ENCODE measurements around the gene CASP14. TPM values are rescaled to one million over a fixed set of nuclear protein-coding genes. Genes with fewer than 3 reads are reported as not detected.

Gene CASP14
- total and polyA plus RNA-seq, 2 of the 8 experiments (the other 6 are each of a cell fraction or from before 2014, with no cell fraction given): not detected

DNA sequence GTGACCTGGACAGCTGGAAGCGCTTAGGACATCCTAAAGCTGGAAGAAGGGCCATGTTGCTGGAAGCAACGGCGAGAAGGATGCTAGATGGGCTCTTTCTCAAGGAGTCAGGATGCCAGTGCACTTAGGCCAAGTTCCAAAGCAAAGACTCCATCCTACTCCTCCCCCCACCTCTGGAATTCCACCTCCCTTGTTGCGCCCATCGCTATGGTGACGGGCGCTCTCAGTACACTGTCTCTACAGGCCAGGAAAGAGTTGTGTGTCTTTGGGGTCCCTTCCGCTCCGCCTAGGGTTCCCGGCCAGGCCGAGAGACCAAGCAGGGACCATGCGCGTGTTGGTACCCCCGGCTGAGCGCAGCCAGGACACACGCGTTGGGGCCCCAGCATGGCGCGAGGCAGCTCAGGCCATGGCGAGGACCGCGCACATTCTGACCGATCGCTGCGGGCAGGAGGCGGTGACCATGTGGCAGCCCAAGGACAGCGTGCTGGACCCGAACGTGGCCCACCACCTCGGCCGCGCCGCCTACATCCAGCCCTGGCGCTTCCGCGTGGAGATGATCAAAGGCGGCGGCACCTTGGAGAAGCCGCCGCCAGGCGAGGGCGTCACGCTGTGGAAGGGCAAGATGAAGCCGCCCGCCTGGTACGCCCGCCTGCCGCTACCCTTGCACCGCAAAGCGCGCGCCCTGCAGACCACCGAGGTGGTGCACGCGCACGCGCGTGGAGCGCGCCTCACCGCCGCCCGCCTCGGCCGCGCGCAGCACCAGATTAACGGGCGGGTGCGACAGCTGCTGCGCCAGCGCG is 38.6 kb upstream of the CASP14 start:
- peak overlapping the region; percentile 66 to 73 for H3K4me2 ChIP-seq (ENCODE audit: insufficient read depth in 1 of 2, low read depth in 2 of 2, low read length in 2 of 2)
- WGBS, 2 experiments (ENCODE audit: extremely low coverage in 1 of 2, insufficient coverage in 1 of 2, insufficient read length in 1 of 2, insufficient replicate concordance in 2 of 2, low coverage in 1 of 2, low lambda C conversion rate in 2 of 2, missing lambda C conversion rate in 1 of 2): 26% methylated on average over 66 of the region's 73 CpGs; no CpG with 5 or more reads in 1 of the 2 experiments
- H3K4me3 ChIP-seq (ENCODE audit: extremely low read depth in 1 of 4, insufficient read depth in 2 of 4, low read depth in 3 of 4, low read length in 4 of 4): peak overlapping the region; percentile 29 to 58 (median 46)
- TF ChIP-seq, protein P1, sequence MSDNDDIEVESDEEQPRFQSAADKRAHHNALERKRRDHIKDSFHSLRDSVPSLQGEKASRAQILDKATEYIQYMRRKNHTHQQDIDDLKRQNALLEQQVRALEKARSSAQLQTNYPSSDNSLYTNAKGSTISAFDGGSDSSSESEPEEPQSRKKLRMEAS (IDR thresholded peaks at IDR 0.05): peak; percentile 80; the same call in 1 of the 2 replicates
- TF ChIP-seq TCF12 (IDR thresholded peaks at IDR 0.05; ENCODE audit: low read depth, low read length): no peak
- TF ChIP-seq TAF1 (IDR thresholded peaks at IDR 0.05; ENCODE audit: low read depth, low read length): 0 out of 2 replicates have a peak, but pooled peaks have one; percentile 26
- peak; percentile 33; the same call in 1 of the 2 replicates for TF ChIP-seq CREB1 (IDR thresholded peaks at IDR 0.05)
- TF ChIP-seq SIX5 (IDR thresholded peaks at IDR 0.05; ENCODE audit: low read depth, low read length): no peak
- no peak for TF ChIP-seq POU5F1 (IDR thresholded peaks at IDR 0.05; ENCODE audit: low read depth, low read length)
- TF ChIP-seq CHD1 (IDR thresholded peaks at IDR 0.05; ENCODE audit: low read depth, low read length): no peak
- 0 out of 3 replicates have a peak, but pooled peaks of 1 of the 2 experiments have one; percentile 5 for TF ChIP-seq EP300 (IDR thresholded peaks at IDR 0.05; ENCODE audit: borderline replicate concordance in 1 of 2, low read depth in 2 of 2, low read length in 2 of 2)
- TF ChIP-seq SP1 (IDR thresholded peaks at IDR 0.05; ENCODE audit: low read depth, low read length): 0 out of 2 replicates have a peak, but pooled peaks have one; percentile 11
- peak; percentile 83 for TF ChIP-seq KDM4A (IDR thresholded peaks at IDR 0.05; ENCODE audit: low read depth, low read length, severe bottlenecking)
- no peak for TF ChIP-seq YY1 (IDR thresholded peaks at IDR 0.05; ENCODE audit: low read depth, low read length)

More for the DNA sequence above, 38.6 kb upstream of the CASP14 start:
- peak overlapping the region; percentile 90 for H3K18ac ChIP-seq (ENCODE audit: extremely low read depth, low read length)
- peak overlapping the region; percentile 92 for H4K8ac ChIP-seq (ENCODE audit: extremely low read depth, insufficient read depth, low read length)
- no peak overlapping the region for H3K56ac ChIP-seq (replicated peaks; ENCODE audit: insufficient read length, low read depth, low read length)
- FAIRE-seq (peak; percentile 79), DNase-seq (ENCODE audit: low read depth in 1 of 2, low spot score in 2 of 2) (peak; percentile 23 to 81)
- H3K79me2 ChIP-seq (ENCODE audit: control insufficient read depth in 1 of 2, insufficient read depth in 2 of 2, low read length in 2 of 2): no peaks in the 10 kb centered on the region
- H3K23me2 ChIP-seq (ENCODE audit: low read depth, low read length): peaks cover 8% of the 10 kb centered on the region
- H4K91ac ChIP-seq (replicated peaks; ENCODE audit: insufficient read length, low read length): peak overlapping the region; percentile 66
- no peak overlapping the region for H3K14ac ChIP-seq (ENCODE audit: insufficient read length)
- H2BK20ac ChIP-seq (ENCODE audit: low read length): peak overlapping the region; percentile 80; the same call in 1 of the 2 replicates
- peak overlapping the region in 3 of 4 experiments; percentile 6 to 58 (median 56); a peak in 4 of 7 replicates for H3K9ac ChIP-seq (replicated peaks in 1 of 4; ENCODE audit: extremely low read depth in 1 of 4, low read depth in 3 of 4, low read length in 3 of 4)
- H2BK120ac ChIP-seq (replicated peaks; ENCODE audit: low read depth, low read length): no peak overlapping the region
- peak overlapping the region; percentile 61; the same call in 1 of the 2 replicates for H2BK15ac ChIP-seq (ENCODE audit: low read length)
- CTCF ChIA-PET (ENCODE audit: partially characterized antibody): interaction anchor here (1.1 to 1.2 kb wide), 2 partner anchors 13 to 14 kb away, joined by 3 read pairs; no protein-coding TSS in a partner anchor
- peaks cover 0 to 2% of the 10 kb centered on the region in 2 experiments for H4K20me1 ChIP-seq (replicated peaks in 1 of 2; ENCODE audit: control insufficient read depth in 1 of 2, insufficient read depth in 2 of 2, low read length in 2 of 2)
- H2BK12ac ChIP-seq (ENCODE audit: low read depth, low read length): peak overlapping the region; percentile 98; the same call in 1 of the 2 replicates
- H4K5ac ChIP-seq (ENCODE audit: insufficient read length, low read depth, low read length): no peak overlapping the region
- H3K23ac ChIP-seq (ENCODE audit: insufficient read length): no peak overlapping the region
- no peaks in the 10 kb centered on the region for H3K79me1 ChIP-seq (ENCODE audit: low read depth, low read length)
- POLR2A ChIA-PET (ENCODE audit: partially characterized antibody): interaction anchor here (1.0 to 1.5 kb wide), 3 partner anchors 15 to 146 kb away, joined by 3 to 4 read pairs (median 3); no protein-coding TSS in a partner anchor
- H2AK5ac ChIP-seq (ENCODE audit: low read depth, low read length): no peak overlapping the region
- peak overlapping the region; percentile 70; the same call in 1 of the 2 replicates for H2AFZ ChIP-seq (ENCODE audit: low read length)
- peaks cover 0 to 3% (median 0%) of the 10 kb centered on the region in 4 experiments; a peak in 1 of 7 replicates for H3K4me1 ChIP-seq (replicated peaks in 1 of 4; ENCODE audit: control insufficient read depth in 3 of 4, insufficient read depth in 4 of 4, low read length in 3 of 4)
- peak overlapping the region; percentile 44 for H3K4ac ChIP-seq (replicated peaks; ENCODE audit: insufficient read length, low read depth, low read length)
- H3K27me3 ChIP-seq (replicated peaks in 1 of 4; ENCODE audit: control insufficient read depth in 3 of 4, extremely low read depth in 1 of 4, insufficient read depth in 3 of 4, low read length in 3 of 4): peaks cover 0 to 27% (median 14%) of the 10 kb centered on the region in 4 experiments; a peak in 6 of 7 replicates
- H3K36me3 ChIP-seq (ENCODE audit: control insufficient read depth in 2 of 4, insufficient read depth in 4 of 4, low read length in 3 of 4): no peaks in the 10 kb centered on the region
- peaks cover 0 to 6% of the 10 kb centered on the region in 2 experiments; a peak in 1 of 4 replicates for H3K9me3 ChIP-seq (ENCODE audit: insufficient read depth in 2 of 2, low read depth in 1 of 2, low read length in 1 of 2)
- H2BK5ac ChIP-seq (ENCODE audit: low read depth, low read length): peak overlapping the region; percentile 9
- H3K27ac ChIP-seq (ENCODE audit: low read depth, low read length): no peak overlapping the region
